GM19238 (cell line): Measurements from ENCODE around the gene SLC49A3.
"Not testable (repeated sequence)": the region's sequence is repeated elsewhere in the genome, so short reads cannot be mapped to it uniquely, and the experiment has no call there.

ENCODE experiments used
- DNase-seq: peaks from one replicate; pipeline ENCODE4 v3.0.0; 2011; ENCODE audit warnings: low spot score; ENCODE audit not compliant: insufficient read length

SLC49A3 gene

DNA sequence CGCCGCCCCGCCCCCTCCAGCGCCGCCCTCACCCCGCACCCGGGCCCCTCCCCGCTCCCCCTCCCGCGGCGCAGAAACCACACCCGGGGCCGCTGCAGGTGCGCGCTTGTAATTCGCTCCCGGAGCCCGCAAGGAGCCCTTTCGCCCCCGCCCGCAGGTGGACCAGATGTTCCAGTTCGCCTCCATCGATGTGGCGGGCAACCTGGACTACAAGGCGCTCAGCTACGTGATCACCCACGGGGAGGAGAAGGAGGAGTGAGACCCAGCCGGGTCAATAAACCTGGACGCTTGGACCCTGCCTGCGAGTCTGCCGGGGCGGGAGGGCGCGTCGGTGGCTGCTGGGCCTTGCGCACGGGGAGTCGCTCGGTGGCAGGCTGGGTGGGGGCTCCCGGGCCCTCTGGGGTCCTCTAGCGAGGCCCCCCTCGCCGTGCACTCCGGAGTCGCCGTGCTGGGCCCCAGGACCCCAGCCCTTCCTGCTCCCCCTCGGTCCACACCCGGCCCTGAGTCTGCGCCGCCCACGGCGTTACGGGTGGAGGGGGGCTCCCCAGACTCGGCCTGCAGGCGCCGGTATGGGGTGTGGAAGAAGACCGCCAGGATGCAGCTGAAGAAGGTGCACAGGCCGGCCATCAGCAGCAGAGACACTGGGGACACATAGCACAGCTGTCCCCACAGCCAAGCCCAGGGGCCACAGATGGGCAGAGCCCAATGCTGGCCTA is 7.1 kb downstream of the SLC49A3 start:
- no peak for DNase-seq

DNA sequence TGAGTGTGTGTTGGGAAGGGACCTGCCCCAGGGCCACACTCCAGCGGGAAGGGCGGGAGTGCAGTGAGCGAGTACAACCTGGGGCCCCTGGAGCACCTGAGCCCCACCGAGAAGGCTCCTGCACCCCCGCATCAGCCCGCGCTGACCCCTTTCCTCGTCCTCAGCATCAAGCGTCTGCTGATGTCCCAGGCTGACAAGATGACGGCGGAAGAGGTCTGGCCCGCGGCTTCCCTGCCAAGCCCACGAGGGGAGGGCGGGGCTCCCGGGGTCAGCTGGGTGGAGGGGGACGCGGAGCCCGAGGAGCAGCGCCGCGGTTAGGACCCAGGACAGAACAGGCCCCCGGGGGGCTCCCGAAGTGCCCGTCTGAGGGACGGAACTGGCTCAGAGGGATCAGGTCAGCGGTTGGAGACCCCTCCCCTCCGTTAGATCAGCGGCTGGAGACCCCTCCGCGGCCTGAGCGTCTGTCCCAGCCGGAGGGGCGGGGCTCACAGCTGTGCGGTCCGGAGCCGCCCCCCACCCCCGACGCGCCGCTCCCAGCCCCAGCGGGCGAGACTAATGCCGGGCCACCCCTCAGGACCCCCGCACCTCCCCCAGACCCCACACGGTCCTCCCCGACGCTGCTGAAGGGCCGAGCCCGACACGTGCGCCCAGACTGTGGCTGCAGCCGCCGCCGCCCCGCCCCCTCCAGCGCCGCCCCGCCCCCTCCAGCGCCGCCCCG is 7.9 kb downstream of the SLC49A3 start:
- DNase-seq = no peak

DNA sequence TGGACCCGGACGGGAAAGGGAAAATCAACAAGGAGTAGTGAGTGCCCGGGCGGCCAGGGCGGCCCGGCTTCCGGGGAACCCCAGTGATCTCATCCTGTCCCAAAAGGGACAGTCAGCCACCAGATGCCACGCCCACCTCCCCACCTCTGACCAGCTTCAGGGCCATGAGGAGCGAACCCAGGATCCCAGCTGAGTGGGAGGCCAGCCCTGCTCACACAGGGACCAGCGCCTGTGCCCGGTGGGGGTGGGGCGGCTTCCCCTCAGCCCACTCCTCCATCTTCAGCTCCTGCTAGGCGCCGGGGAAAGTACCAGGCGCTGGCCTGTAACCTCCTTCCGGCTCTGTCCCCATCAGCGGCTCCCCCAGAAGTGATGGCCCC is 8.4 kb downstream of the SLC49A3 start:
- DNase-seq = no peak

DNA sequence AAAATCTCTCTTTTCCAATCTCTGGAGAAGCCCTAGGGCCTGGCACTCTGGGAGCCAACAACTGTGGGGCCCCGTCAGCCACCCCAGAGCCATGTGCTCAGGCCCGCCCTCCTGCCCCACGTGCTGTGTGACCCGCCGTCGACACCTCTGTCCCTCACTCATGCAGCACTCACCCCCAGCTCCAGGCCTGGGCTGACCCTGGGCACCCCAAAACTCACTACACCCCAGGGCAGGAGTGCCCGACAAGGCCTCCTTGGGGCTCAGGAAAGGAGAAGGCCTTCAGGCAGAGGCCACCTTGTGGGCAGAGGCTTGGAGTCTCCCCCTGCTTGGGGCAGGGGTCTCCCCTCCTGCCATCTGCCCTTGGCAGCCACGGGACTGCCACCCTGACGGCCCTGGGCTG is 8.9 kb downstream of the SLC49A3 start:
- DNase-seq = no peak

DNA sequence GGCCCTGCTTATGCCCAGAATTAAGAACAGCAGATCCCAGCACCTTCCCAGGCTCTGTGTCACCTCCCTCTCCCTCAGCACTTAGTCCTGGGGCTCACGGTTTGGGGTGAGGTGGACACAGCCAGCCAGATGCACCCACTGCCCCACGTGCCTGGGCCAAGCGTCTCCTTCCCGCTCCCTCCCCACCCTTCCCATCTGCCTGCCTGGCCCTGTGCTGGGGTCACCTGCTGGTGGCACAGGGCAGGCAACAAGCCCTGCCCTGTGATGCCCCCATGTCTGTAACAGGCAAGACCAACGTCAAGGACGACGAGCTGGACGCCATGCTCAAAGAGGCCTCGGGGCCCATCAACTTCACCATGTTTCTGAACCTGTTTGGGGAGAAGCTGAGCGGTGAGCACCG is 9.3 kb downstream of the SLC49A3 start:
- DNase-seq = no peak

DNA sequence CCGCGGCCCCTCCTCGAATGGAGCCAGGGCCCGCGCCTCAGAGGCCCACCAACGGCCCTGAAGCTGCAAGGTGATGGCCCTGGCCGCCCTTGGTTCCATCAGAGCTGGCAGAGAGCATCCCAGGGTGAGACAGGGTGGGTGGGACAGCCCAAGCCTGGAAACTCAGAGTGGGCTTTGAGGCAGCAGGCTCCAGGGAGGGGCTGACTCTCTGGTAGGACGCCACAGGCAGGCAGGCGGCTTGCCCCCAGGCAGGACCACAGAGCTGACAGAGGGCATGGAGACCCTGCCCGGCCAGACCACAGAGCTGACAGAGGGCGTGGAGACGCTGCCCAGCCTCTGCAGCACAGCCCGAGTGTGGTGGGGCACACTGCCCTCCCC is 9.9 kb downstream of the SLC49A3 start:
- no peak for DNase-seq

DNA sequence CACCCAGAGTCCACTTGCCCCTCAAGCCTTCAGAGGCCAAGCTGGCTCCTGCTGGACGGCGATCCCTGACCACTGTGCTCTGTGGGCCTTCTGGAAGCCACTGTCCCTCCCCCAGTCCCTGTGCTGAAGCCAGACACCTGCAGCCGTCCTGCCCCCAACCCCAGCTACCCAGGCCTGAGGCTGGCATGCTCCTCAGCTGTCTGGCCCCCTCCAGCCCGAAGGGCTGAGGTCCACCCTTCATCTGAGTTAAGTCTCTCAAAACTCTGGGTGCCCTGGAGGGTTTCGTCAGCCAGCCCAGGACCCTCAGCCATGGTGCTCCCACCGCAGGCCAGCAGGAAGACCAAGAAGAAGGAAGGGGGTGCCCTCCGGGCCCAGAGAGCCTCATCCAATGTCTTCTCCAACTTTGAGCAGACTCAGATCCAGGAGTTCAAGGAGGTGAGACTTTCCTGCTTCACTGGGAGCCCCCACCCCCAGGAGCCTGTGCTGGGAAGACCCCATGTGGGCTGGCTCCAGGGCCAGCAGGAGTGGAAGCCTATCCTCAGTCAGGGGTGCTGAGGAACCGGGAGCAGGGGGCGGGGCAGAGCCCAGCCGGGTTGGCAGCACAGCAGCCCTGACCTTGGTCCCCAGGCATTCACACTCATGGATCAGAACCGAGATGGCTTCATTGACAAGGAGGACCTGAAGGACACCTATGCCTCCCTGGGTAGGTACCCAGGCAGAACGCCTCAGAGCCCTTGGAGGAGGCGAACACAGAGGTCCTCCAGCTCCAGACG is 10.4 kb downstream of the SLC49A3 start:
- no peak for DNase-seq

DNA sequence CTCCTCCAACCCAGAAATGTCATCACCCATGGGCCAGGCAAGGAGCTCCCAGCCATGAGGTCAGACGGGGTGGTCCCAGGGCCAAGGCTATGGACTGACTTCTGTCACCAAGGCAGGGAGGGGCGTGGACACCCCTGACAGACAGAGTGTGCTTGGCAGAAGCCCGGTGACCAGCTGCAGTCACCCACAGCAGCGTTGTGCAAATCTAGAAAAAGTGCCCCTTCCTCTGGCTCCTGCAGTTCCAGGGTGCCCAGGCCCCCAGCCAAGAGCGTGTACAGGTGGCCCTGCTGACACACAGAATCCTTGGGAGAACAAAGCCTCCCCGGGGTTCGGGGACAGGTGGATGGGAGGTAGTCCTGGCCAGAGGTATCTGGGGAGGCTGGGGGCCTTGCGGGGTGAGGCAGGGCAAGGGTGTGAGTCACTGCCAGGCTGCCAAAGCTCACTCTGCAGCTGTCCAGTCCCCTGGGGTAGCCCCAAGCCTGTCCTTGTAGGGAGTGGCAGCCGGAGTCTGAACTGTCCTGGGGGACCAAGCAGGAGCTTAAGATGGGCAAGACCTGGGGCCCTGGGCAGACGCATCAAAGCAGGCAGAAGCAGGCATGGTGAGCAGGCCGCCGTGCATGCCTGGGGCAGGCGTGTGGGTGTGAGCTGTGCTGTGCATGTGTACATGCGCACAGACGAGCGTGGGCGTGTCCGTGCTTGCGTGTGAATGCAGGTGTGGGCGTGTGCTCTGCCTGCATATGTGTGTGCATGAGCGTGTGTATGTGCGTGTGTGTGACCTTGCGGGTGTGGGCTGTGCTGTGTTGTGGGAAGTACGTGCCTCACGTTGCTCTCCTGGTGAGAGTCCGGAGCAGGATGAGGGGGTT is 11.3 kb downstream of the SLC49A3 start:
- no peak for DNase-seq

DNA sequence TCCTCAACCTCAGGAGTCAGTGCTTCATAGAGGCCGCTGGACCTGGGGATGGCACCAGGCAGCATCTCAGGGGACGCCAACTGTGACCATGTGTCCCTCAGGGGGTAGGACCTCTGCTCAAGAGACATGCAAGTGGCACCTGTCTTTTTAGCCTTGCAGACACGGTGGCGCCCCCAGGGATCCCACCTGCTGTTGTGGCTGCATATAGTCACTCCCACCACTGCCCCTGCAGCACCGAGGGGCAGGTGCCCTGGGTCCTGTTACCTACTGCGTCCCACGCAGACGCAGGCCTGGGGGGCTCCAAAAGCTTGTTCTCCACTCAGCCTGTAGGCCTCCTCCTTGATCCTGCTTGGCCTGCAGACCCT is 12.1 kb downstream of the SLC49A3 start:
- no peak for DNase-seq

DNA sequence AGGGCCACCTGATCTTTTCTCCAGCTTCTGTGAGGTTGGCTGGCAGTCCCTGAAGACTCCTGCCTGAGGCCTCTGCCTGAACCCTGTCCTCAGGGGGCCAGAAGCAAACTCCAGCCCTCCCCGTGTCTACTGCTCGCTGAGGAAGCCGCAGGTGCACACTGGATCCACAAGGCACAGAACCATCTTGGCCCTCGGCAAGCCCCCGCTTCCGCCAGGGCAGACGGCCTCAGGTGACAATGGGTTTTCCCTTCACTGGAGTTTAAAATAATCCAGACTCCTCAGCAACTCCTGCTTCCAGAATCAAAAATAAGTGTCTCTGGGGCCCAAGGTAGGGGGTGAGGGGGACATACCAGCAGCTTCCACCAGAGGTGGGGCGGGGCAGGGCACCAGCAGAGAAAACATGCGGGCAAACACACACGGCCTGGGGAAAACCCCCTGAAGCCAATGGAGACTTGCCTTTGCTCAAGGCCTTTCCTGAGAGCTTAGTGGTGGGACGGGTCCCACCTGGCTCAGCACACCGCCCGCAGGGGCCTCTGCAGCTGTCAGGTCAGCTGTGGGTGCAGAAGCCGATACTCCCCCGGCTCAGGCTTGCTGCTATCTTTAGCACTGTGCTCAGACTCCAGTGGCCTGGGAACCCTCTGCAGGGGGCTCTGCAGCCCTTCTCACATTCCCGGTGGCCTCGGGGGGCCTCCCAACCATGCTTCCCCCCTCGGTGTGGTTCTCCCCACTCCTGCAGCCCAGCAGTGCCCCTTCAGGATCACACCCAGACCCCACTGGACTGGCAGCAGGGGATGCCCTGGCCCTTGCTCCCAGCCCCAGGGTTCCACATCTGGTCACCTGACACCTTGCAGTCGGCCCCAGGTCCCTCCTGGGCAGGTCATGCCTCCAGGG is 12.7 kb downstream of the SLC49A3 start:
- no peak for DNase-seq

DNA sequence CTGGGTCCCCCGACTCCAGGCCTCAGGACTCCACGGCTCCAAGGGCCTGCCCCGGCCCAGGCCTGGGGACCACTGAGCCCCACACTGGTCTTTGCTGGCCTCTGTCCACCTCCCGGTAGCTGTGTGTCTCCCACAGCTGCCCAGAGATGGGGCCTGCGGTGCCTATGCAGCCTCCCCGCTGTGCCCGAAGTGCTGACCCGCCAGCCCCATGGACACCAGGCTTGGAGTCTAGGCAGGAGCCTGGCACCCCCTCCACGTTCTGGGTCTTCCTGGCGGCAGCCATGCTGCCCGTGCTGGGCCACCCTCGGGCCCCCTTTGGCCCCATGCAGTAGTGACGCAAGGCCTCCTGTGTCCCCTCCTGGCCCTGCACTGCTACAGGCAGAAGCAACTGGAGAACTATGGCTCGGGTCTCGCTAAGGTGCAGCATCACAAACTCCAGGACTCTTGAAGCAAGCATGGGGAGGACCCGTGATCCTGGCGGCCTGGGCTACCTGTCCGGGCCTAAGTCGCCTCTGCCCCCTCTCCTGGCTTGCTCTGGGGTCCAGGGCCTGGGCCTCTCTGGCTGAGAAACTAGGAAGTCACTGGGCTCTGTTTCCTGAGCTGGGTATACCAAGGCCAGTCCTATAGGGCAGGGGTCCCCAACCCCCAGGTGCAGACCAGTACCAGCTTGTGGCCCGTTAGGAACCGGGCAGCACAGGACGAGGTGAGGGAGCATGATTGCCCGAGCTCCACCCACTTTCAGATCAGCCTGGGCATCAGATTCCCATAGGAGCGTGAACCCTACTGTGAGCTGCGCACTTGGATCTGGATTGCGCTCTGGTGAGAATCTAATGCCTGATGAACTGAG is 13.7 kb downstream of the SLC49A3 start:
- DNase-seq = no peak

DNA sequence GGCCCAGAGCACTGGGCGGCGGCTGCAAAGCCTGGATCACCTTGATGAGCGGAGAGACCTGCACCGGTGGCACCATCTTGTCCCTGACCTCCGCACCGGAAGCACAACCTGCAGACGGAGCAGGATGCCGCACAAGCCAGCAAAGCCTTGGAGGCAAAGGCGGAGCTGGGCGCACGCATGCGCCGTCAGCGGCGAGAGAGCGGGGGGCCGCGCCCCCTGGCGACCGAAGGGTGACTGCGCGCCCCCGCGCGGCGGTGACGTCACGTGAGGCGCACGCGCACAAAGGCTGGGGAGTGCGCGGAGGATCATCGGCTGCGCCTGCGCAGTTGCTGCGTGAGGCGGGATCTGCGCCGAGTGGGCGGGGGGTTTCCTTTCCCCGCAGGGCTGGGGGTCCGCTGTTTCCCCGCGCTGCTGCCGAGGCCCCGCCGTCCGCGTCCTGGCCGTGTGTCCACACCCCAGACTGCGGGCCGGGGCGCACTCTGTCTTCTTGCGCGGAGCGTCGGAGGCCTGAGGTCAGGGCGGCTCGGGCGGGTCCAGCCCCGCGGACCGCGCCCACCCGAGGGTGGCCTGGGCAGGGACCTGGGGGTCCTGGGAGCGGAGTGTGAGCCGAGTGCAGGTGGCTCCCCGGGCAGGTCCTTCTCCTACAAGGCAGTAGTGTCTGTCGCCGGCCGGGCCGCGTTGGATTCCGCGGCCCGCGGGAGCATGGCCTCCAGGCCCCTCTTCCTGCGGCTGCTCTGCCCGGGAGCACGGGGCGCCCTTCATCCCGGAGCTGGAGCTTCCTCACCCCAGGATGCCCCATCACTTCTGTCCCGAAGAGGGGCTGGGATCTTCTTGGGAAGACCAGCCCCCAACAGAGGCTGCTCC is 14.5 kb downstream of the SLC49A3 start, which contains the start of the genes ATP5ME and MYL5:
Gene ATP5ME, minus strand, starts transcription at position 105 of the 864 bp plus-strand sequence. Its CDS starts 29 bp downstream, at position 76.
Gene MYL5, plus strand, starts transcription at position 371 of the 864 bp plus-strand sequence. CDS start 3,485 bp downstream, outside the sequence.
- DNase-seq = peak; percentile 100

DNA sequence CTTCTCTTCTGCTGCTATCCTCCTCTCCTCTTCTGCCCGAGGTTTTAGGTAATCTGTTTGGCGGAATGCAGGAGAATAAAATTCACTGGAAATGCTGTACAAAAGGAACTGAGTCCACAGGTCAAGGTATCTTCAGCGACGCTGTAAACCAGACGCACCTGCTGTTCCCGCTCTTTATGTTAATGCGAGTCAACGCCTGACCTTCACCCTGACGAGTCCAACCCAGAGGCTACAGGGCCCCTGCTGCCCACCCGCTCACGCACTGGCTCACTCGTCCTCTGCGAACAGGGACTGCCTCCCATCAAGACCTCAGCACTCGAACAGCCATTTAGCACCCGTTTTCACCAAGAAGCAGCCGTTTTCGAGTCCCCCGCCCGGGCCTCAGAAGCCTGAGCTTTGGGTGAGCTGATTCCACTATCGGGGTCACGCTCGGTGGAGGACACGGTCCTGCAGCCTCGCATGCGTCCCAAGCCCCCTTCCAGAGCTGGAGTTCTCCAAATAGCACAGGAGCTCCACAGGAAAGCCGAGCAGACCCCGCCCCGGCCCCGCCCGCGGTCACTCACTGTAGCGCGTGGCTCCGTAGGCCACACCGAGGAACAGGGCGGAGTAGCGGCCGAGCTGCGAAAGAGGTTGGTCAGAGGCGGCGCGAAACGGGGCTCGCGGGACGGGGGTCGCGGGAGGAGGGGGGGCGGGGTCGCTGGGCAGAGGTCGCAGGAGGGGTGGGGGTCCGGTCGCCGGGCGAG is 15.4 kb downstream of the SLC49A3 start:
- no peak for DNase-seq

DNA sequence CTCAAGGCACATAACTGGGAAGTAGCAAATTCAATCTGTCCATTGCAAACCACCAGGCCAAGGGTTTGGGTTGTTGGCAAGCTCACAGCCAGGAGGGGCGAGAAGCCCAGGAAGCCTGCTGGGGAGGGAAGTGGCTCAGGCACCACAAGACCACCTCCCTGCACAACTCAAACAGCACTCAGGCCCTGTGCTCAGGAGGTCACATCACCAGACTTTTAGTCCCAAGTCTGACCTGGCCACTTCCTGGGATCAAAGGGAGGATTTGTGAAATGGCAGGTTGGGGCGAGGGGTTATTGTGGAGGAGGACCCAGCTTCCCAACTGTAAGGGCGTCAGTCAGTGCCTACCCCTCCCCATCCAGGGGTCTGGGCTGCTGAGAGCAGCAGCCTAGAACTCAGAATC is 17.2 kb downstream of the SLC49A3 start:
- DNase-seq = no peak

DNA sequence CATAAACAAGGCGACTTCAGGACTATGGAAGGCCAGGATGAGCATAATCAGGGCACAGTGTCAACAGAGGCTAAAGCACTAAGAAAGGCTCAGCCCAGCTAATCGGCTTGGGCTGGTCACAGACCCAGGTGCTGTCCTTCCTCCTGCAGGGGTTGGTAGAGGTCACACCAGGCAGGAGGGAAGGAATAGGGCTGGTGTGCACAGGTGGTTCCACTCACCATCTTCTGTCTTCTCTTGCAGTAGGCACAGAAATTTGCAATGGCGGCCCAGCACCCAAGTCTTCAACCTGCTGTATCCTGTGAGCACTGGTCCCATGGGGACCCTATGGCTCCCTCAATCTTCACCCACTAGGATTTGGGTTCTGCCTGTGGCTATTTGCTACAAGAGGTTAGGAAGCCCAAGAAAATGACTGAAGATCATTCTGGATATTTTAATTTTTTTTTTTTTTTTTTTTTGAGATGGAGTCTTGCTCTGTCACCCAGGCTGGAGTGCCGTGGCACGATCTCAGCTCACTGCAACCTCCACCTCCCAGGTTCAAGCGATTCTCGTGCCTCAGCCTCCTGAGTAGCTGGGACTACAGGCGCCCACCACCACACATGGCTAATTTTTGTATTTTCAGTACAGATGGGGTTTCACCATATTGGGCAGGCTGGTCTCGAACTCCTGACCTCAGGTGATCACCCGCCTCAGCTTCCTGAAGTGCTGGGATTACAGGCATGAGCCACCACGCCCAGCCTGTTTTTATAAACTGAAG is 19.0 kb downstream of the SLC49A3 start:
- not testable (repeated sequence) for DNase-seq

DNA sequence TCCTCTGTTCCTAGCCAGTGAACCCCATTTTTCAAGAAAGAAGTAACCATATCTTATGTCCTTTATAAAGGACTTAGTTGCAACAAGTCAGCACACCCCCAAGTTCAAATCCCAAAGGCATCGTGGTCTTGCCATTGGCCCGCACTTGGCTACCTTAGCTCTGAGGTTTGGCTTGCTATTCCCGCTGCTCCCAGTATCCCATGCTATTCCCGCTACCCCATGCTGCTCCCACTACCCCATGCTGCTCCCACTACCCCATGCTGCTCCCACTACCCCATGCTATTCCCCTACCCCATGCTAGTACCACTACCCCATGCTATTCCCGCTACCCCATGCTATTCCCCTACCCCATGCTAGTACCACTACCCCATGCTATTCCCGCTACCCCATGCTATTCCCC is 20.7 kb downstream of the SLC49A3 start:
- not testable (repeated sequence) for DNase-seq

DNA sequence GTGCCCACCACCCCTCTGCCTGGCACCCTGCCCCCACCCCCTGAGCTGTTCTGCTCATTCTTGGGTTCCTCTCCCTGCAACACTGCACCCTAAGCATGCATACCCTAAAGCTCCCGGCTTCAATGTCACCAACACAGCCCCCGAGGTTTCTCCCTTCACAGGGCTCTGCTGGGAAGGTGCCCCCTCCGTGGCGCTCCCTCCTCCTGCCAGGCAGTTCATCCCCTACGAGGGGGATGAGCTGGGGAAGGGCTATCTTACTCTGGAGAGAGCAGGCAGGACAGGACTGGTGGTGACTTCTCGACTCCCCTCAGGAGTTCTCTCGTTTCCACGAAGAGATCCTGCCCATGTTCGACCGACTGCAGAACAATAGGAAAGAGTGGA is 21.4 kb downstream of the SLC49A3 start:
- DNase-seq = no peak
